ENCODE results near the gene SLC25A36.

DNA sequence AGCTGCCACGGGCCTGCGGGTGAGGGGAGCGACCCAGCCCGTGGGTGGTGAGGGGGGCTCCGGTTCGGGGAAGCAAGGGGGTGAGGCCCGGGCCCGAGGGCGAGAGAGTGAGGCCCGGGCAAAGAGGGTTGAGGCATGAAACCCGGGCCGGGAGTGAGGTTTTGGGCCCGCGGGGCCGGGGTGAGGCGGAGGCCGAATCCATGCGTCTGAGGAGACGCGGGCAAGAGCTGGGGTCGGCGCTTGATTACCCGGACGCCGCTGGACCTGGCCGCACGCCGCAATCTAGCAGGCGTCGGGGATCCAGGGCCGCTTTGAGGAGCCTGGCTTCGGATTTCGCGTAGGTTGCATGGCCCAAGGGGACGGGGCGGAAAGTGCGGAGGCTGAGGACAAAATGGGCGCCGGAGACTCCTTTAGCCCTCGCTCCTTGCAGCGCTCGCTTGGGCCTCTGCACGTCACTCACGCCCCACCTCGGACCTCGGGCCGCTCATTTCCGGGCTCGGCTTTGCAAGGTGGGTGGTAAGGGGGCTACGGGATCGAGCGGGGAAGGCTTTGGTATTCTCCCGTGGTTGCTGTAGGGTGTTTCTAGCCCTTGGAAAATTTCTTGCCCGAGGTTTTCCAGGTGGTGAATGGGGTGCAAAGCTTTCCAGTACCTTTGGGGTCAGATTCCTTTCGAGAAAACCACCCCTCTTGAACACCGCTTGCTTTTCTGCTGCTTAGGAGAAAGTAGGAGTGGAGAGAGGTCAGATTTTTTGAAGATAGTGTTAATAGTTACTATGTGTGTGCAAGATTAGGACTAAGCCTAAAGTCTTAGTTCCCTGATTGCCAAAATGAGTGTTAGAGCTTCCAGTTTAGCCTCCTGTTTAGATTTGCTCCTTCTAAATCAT, 827 bp downstream of the SLC25A36 start:
- no peak for TF ChIP-seq POLR2A (IDR thresholded peaks at IDR 0.05)
- TF ChIP-seq, protein P1, sequence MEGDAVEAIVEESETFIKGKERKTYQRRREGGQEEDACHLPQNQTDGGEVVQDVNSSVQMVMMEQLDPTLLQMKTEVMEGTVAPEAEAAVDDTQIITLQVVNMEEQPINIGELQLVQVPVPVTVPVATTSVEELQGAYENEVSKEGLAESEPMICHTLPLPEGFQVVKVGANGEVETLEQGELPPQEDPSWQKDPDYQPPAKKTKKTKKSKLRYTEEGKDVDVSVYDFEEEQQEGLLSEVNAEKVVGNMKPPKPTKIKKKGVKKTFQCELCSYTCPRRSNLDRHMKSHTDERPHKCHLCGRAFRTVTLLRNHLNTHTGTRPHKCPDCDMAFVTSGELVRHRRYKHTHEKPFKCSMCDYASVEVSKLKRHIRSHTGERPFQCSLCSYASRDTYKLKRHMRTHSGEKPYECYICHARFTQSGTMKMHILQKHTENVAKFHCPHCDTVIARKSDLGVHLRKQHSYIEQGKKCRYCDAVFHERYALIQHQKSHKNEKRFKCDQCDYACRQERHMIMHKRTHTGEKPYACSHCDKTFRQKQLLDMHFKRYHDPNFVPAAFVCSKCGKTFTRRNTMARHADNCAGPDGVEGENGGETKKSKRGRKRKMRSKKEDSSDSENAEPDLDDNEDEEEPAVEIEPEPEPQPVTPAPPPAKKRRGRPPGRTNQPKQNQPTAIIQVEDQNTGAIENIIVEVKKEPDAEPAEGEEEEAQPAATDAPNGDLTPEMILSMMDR (IDR thresholded peaks at IDR 0.05), result no peak

All from uterus (tissue), 2 donors.